Adrenal gland (tissue), 12 donors: Measurements from ENCODE around the gene ZNF740. TPM values are rescaled to one million over a fixed set of nuclear protein-coding genes. Genes with fewer than 3 reads are reported as not detected.

Experiments used
- DNase-seq, 7 donors: peaks; one replicate each; pipeline ENCODE4 v3.0.0-alpha.2; 2019 to 2020
- H3K27ac ChIP-seq, 5 donors: fragments of 200-600 bp; sonication (generic) in 4 of 5; 1 replicate in 3 of 5; 2 replicates in 2 of 5; pipeline versions ENCODE4 v1.5.1 to v1.8.0; 2016 to 2020; ENCODE audit warnings: mild to moderate bottlenecking in 1 of 5
- H3K27me3 ChIP-seq: fragments of 200-600 bp; 2 replicates; pipeline ENCODE4 v1.8.0; 2021
- H3K36me3 ChIP-seq, 2 donors: fragments of 200-600 bp; replicated peaks in 1 of 2; 1 replicate in 1 of 2; 2 replicates in 1 of 2; pipeline versions ENCODE4 v1.5.1 to v1.8.0; 2018 to 2022
- H3K4me1 ChIP-seq, 2 donors: fragments of 200-600 bp; replicated peaks in 1 of 2; 1 replicate in 1 of 2; 2 replicates in 1 of 2; pipeline versions ENCODE4 v1.5.1 to v1.8.0; 2018 to 2021
- H3K4me3 ChIP-seq, 4 donors: fragments of 200-600 bp; sonication (generic) in 3 of 4; one replicate each; pipeline ENCODE4 v1.5.1; 2016 to 2018
- H3K9me3 ChIP-seq, 3 donors: fragments of 200-600 bp; sonication (generic) in 1 of 3; replicated peaks in 1 of 3; 1 replicate in 2 of 3; 2 replicates in 1 of 3; pipeline versions ENCODE4 v1.5.1 to v1.8.0; 2016 to 2021
- POLR2A ChIP-seq, 2 donors: fragments of 450-650 bp; IDR thresholded peaks; one replicate each; pipeline ENCODE4 v1.6.1; 2017; ENCODE audit warnings: antibody characterized with exemption in 2 of 2, mild to moderate bottlenecking in 2 of 2, moderate library complexity in 1 of 2
- WGBS, 4 donors: extraction: QIAGEN DNeasy Blood & Tissue Kit in 2 of 4; methylation state at CpG; one replicate each; pipeline versions ENCODE4 v1.1.5 to v1.1.7; 2013 to 2017; 5-methylcytosine and 5-hydroxymethylcytosine counted together
- intact Hi-C, 2 donors: fragments of 100-400 bp; cut with DNase I; formaldehyde crosslinking; loops; one replicate each; pipeline versions ENCODE4 v1.14.1 to v1.15.0; 2022 to 2023
- polyA plus RNA-seq, 3 donors: library from polyadenylated mRNA; stranded (reverse); fragments of 200-250 nt in 2 of 3; fragments of 350-450 nt in 1 of 3; fragmentation: Illumina TruSeq in 1 of 3; extraction: RNeasy Lipid Tissue Mini Kit (QIAGEN cat#74804) in 1 of 3; gene quantifications; one replicate each; pipeline ENCODE4 v1.2.3, GENCODE V29; 2013 to 2014
- total RNA-seq, 9 donors: library from RNA; depleted of rRNA in 4 of 9; stranded (reverse); fragments of >200 nt in 4 of 9; fragments of 120-200 nt in 1 of 9; fragmentation: NEBNext Ultra II Directional in 1 of 9; extraction: Animal tissue kit (Norgen Biotek cat#: 25700) in 1 of 9; gene quantifications; one replicate each; pipeline versions ENCODE4 v1.1.0 to v1.2.4, GENCODE V29; 2013 to 2023
- TF ChIP-seq, protein P1 (sequence below), 6 experiments: fragments of 450-650 bp in 4 of 6; fragments of 200-600 bp in 2 of 6; sonication (generic) in 1 of 6; IDR thresholded peaks; 1 replicate in 5 of 6; 2 replicates in 1 of 6; pipeline versions ENCODE4 v1.5.1 to v1.8.0; 2016 to 2021; ENCODE audit warnings: antibody characterized with exemption in 6 of 6, mild to moderate bottlenecking in 2 of 6, moderate library complexity in 1 of 6
- donor health status: healthy with polysubstance abuse.
- donor health status: Bipolar disorder and iron deficiency.
- donor health status: DM: yes; HTN: yes; CAD: no.
- donor health status: DM: no; HTN: no; CAD: no.
- donor health status: DM: no; HTN: no; CAD: no.
- donor health status: DM: yes; HTN: yes; CAD: no.

Gene ZNF740
- total and polyA plus RNA-seq, 12 donors: 6.6 to 61.0 (median 14.0) TPM

DNA sequence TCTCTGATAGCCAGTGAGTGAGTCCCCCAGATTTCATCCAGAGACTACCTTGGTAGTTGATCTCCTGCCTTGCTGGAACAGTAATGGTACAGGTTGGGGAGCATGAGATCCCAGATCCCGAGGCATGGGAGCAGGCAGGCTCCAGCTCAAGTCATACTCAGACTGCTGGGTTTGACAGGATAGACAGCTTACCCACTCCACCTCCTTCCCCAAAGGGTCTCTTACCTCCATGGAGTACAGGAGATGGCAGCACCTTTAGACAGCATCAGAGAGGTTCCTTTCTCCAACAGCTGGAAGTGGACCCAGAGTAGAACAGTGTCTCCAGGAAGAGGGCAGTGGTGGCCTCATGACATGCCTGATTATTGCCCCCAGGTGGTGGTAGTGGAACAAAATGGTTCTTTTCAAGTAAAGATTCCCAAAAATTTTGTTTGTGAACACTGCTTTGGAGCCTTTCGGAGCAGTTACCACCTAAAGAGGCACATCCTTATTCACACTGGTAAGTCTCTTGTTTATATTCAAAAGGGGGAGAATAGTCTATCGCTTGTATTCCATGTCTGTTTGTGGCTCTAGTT lies 5.1 kb downstream of the ZNF740 start:
- WGBS, 4 donors: 93 to 97% (median 96%) methylated on average over 2 to 3 of the region's 3 CpGs
- no peaks in the 10 kb centered on the region for H3K27me3 ChIP-seq
- no peaks in the 10 kb centered on the region for H3K9me3 ChIP-seq
- H3K4me1 ChIP-seq: peaks cover 24 to 40% of the 10 kb centered on the region in 2 donors
- peak overlapping the region in 1 of 5 donors; percentile 13 for H3K27ac ChIP-seq
- intact Hi-C loops: no loop called here
- no peak for TF ChIP-seq POLR2A (IDR thresholded peaks at IDR 0.05)
- TF ChIP-seq, protein P1, sequence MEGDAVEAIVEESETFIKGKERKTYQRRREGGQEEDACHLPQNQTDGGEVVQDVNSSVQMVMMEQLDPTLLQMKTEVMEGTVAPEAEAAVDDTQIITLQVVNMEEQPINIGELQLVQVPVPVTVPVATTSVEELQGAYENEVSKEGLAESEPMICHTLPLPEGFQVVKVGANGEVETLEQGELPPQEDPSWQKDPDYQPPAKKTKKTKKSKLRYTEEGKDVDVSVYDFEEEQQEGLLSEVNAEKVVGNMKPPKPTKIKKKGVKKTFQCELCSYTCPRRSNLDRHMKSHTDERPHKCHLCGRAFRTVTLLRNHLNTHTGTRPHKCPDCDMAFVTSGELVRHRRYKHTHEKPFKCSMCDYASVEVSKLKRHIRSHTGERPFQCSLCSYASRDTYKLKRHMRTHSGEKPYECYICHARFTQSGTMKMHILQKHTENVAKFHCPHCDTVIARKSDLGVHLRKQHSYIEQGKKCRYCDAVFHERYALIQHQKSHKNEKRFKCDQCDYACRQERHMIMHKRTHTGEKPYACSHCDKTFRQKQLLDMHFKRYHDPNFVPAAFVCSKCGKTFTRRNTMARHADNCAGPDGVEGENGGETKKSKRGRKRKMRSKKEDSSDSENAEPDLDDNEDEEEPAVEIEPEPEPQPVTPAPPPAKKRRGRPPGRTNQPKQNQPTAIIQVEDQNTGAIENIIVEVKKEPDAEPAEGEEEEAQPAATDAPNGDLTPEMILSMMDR (IDR thresholded peaks at IDR 0.05): no peak
- H3K36me3 ChIP-seq: peaks cover 0 to 60% of the 10 kb centered on the region in 2 donors
- no peak overlapping the region for H3K4me3 ChIP-seq
- peak in 2 of 7 donors; percentile 13 to 20 for DNase-seq

DNA sequence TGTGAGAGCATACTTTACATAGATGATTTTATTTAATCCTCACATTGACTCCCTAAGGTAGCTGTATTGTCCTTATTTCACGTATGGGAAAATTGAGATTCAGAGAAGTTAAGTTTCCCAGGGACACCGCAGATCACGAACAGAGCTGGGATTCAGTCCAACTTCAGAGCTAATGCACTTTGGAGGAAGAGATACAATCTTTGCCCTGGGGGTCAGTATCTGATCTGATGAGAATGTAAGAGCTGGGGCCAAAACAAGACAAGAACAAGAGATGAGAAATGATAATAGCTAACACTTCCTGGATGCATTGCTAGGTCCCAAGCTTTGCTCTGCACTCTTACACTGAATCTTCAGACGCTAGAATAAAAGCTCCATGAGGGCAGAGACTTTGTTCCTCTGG lies 6.2 kb downstream of the ZNF740 start:
- H3K4me1 ChIP-seq: peaks cover 20 to 34% of the 10 kb centered on the region in 2 donors
- WGBS, 4 donors: 59 to 72% (median 65%) methylated on average over 4 of the region's 4 CpGs
- H3K36me3 ChIP-seq: peaks cover 0 to 60% of the 10 kb centered on the region in 2 donors
- no peak overlapping the region for H3K4me3 ChIP-seq
- no peaks in the 10 kb centered on the region for H3K9me3 ChIP-seq
- H3K27me3 ChIP-seq: no peaks in the 10 kb centered on the region
- TF ChIP-seq, protein P1 (IDR thresholded peaks at IDR 0.05): no peak
- TF ChIP-seq POLR2A (IDR thresholded peaks at IDR 0.05): no peak
- intact Hi-C loops: no loop called here
- DNase-seq: peak in 1 of 7 donors; percentile 24
- peak overlapping the region in 3 of 5 donors; percentile 0 to 46 (median 34) for H3K27ac ChIP-seq

DNA sequence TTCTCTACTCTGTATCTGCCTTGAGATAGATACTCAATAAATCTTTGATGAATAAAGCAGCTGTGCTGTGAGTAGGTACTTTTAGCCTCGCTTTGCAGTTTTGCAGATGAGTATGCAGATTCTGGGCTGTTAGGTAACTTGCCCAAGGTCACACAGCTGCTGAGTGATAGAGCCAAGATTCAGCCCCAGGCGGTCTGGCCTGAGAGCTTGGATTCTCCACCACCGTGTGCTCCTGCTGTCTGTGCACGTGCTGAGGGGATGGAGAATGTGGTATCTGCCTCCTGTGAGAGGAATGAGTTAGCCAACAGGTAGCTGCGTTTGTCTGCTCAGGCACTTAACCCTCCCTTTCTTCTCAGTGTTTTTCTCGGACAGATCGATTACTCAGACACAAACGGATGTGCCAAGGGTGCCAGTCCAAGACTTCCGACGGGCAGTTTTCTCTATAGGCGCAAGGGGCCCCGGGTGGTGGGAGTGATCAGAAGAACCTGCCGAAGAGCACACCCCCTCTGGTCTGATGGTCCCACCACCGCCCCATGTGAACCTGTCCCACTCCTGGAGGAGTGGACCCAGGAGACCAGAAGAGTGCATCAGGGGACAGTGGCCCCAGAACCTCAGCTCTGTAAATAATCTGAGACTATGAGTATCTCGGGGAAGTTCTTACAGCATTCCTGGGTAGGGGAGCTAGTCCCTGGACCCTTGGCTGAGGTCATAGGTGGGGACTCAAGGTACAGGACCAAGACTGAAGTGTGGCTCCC lies 6.8 kb downstream of the ZNF740 start:
- intact Hi-C loops: no loop called here
- Histone ChIP-seq H3K9me3 (no peaks in the 10 kb centered on the region), H3K36me3 (peaks cover 0 to 55% of the 10 kb centered on the region in 2 donors), H3K4me1 (peaks cover 14 to 28% of the 10 kb centered on the region in 2 donors), H3K27me3 (no peaks in the 10 kb centered on the region), H3K27ac (peak overlapping the region in 2 of 5 donors; percentile 0 to 46), H3K4me3 (no peak overlapping the region)
- peak in 6 of 7 donors; percentile 53 to 82 (median 76) for DNase-seq
- no peak for TF ChIP-seq POLR2A (IDR thresholded peaks at IDR 0.05)
- TF ChIP-seq, protein P1 (IDR thresholded peaks at IDR 0.05): no peak
- WGBS, 4 donors: 56 to 66% (median 62%) methylated on average over 14 to 15 of the region's 15 CpGs

DNA sequence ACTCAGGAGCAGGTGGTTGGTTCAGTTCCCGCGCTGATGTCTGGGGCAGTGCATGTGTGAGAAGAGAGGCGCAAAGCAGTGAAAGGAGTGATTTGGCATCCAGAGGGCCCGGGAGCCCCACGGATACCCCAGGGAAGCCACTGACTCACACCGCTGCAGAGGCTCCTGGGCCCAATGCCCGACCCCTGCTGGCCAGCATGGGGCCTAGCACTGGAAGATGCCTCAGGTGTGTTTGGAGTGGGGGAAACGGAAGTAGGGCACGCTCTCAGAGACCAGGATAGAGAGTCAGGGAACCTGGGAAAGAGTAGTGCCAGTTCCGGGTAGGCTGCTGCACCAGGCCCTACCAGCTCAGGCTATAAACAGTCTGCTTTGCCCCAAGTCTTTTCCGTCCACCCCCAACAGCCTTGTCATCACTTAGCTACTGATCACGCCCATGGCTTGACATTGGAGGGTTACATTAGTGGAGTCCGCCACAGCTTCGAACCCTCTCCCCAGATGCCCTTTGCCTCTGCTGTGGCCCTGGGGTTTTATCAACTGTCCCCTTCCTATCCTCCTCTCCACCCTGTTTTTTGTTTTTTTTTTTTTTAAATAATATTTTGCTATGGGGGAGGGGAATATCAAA lies 9.7 kb downstream of the ZNF740 start:
- WGBS, 4 donors: 35 to 57% (median 39%) methylated on average over 7 to 14 of the region's 14 CpGs
- Histone ChIP-seq H3K4me3 (no peak overlapping the region), H3K9me3 (no peaks in the 10 kb centered on the region), H3K27ac (peak overlapping the region in 3 of 5 donors; percentile 13 to 40 (median 21)), H3K27me3 (no peaks in the 10 kb centered on the region), H3K4me1 (peaks cover 7 to 13% of the 10 kb centered on the region in 2 donors), H3K36me3 (peaks cover 0 to 34% of the 10 kb centered on the region in 2 donors)
- TF ChIP-seq, protein P1 (IDR thresholded peaks at IDR 0.05): peak; percentile 51 to 80 (median 72)
- no peak for TF ChIP-seq POLR2A (IDR thresholded peaks at IDR 0.05)
- intact Hi-C loops: loop anchor here in 1 of 2 donors (10.0 kb wide), 1 partner anchor 125 kb away; no protein-coding TSS in a partner anchor
- DNase-seq: peak in 6 of 7 donors; percentile 70 to 77 (median 72)
